Activated T-cell treated with anti-CD3 and anti-CD28 coated beads for 24 hours (primary cell): Measurements from ENCODE around the gene CDC42SE2.

ENCODE experiments used
- DNase-seq: peaks from one replicate; pipeline ENCODE4 v3.0.0-alpha.2; 2020; ENCODE audit warnings: low read depth

Gene CDC42SE2

GRCh38 chr5:131263648-131264450, at the start of gene CDC42SE2:
Gene CDC42SE2 (plus strand): TSS chr5:131264053. CDS start chr5:131359494, 95,441 bp downstream.
- DNase-seq = peak; percentile 83

- DNase-seq = no peak
Observed at GRCh38 chr5:131214609-131215227, 49.1 kb upstream of the CDC42SE2 start.

GRCh38 chr5:131217791-131218190, 46.1 kb upstream of the CDC42SE2 start:
- DNase-seq = no peak

- DNase-seq = no peak
Observed at GRCh38 chr5:131218392-131218791, 45.5 kb upstream of the CDC42SE2 start.

- DNase-seq = no peak
Observed at GRCh38 chr5:131220566-131220965, 43.3 kb upstream of the CDC42SE2 start.

GRCh38 chr5:131221008-131221703, 42.7 kb upstream of the CDC42SE2 start:
- DNase-seq = no peak

- DNase-seq = no peak
Observed at GRCh38 chr5:131221888-131222287, 42.0 kb upstream of the CDC42SE2 start.

GRCh38 chr5:131222731-131223130, 41.1 kb upstream of the CDC42SE2 start:
- no peak for DNase-seq

GRCh38 chr5:131223751-131224386, 40.0 kb upstream of the CDC42SE2 start:
- DNase-seq = no peak

- no peak for DNase-seq
Observed at GRCh38 chr5:131224387-131225201, 39.3 kb upstream of the CDC42SE2 start.

- DNase-seq = no peak
Observed at GRCh38 chr5:131225282-131225974, 38.4 kb upstream of the CDC42SE2 start.

GRCh38 chr5:131226899-131227298, 37.0 kb upstream of the CDC42SE2 start:
- DNase-seq = no peak

GRCh38 chr5:131228646-131229045, 35.2 kb upstream of the CDC42SE2 start:
- no peak for DNase-seq

GRCh38 chr5:131229623-131230022, 34.2 kb upstream of the CDC42SE2 start:
- DNase-seq = no peak

- DNase-seq = no peak
Observed at GRCh38 chr5:131230406-131230805, 33.4 kb upstream of the CDC42SE2 start.

- no peak for DNase-seq
Observed at GRCh38 chr5:131239686-131240085, 24.2 kb upstream of the CDC42SE2 start.

- DNase-seq = no peak
Observed at GRCh38 chr5:131242728-131243255, 21.1 kb upstream of the CDC42SE2 start.

- no peak for DNase-seq
Observed at GRCh38 chr5:131245312-131245711, 18.5 kb upstream of the CDC42SE2 start.

- DNase-seq = no peak
Observed at GRCh38 chr5:131245948-131246347, 17.9 kb upstream of the CDC42SE2 start.

GRCh38 chr5:131246504-131246903, 17.3 kb upstream of the CDC42SE2 start:
- DNase-seq = no peak
